NCI-H1092 (cell line): Measurements from ENCODE around the gene APBA3.

Experiments used
- DNase-seq: peaks from one replicate; lab custom pipeline; 2025; lab: John Stamatoyannopoulos, UW

APBA3 gene

GRCh38 chr19:3745363-3746045 is 16.0 kb downstream of the APBA3 start:
- no peak for DNase-seq

GRCh38 chr19:3743486-3743885 is 18.0 kb downstream of the APBA3 start:
- no peak for DNase-seq

GRCh38 chr19:3740431-3740830 is 21.1 kb downstream of the APBA3 start:
- no peak for DNase-seq

GRCh38 chr19:3738477-3739220 is 22.8 kb downstream of the APBA3 start:
- DNase-seq = no peak

- no peak for DNase-seq
Observed at GRCh38 chr19:3737487-3738205, 23.8 kb downstream of the APBA3 start.

GRCh38 chr19:3736106-3736724 is 25.3 kb downstream of the APBA3 start:
- no peak for DNase-seq

- no peak for DNase-seq
Observed at GRCh38 chr19:3734310-3734600, 27.2 kb downstream of the APBA3 start.

- no peak for DNase-seq
Observed at GRCh38 chr19:3733549-3734309, 27.8 kb downstream of the APBA3 start.

- no peak for DNase-seq
Observed at GRCh38 chr19:3732108-3732507, 29.4 kb downstream of the APBA3 start.

- no peak for DNase-seq
Observed at GRCh38 chr19:3730457-3730958, 31.0 kb downstream of the APBA3 start.

- DNase-seq = no peak
Observed at GRCh38 chr19:3725640-3726310, 35.7 kb downstream of the APBA3 start.

- DNase-seq = no peak
Observed at GRCh38 chr19:3725121-3725520, 36.4 kb downstream of the APBA3 start.

- DNase-seq = no peak
Observed at GRCh38 chr19:3723883-3724282, 37.6 kb downstream of the APBA3 start.

- no peak for DNase-seq
Observed at GRCh38 chr19:3723110-3723488, 38.4 kb downstream of the APBA3 start.

GRCh38 chr19:3722443-3723109 is 38.9 kb downstream of the APBA3 start:
- no peak for DNase-seq

GRCh38 chr19:3721887-3722442 is 39.5 kb downstream of the APBA3 start:
- no peak for DNase-seq

GRCh38 chr19:3721131-3721886 is 40.2 kb downstream of the APBA3 start:
- DNase-seq = peak; percentile 69

GRCh38 chr19:3720349-3720917 is 41.1 kb downstream of the APBA3 start:
- no peak for DNase-seq

- no peak for DNase-seq
Observed at GRCh38 chr19:3719868-3720267, 41.6 kb downstream of the APBA3 start.
